Liver (tissue), 9 donors: ENCODE data around the gene BTN2A1. TPM values are rescaled to one million over a fixed set of nuclear protein-coding genes. Genes with fewer than 3 reads are reported as not detected.

Experiments
- DNase-seq: peaks from one replicate; pipeline ENCODE4 v3.0.0-alpha.2; 2017; ENCODE audit warnings: low spot score
- H3K27ac ChIP-seq, 2 donors: one replicate each; pipeline ENCODE4 v1.7.0; 2013; ENCODE audit warnings: inconsistent platforms in 2 of 2, low read length in 2 of 2, control low read depth in 1 of 2, low read depth in 1 of 2, mild to moderate bottlenecking in 1 of 2
- H3K27me3 ChIP-seq, 4 donors: one replicate each; pipeline versions ENCODE4 v1.6.1 to v1.7.0; 2013; ENCODE audit warnings: low read length in 3 of 4, inconsistent platforms in 1 of 4, mild to moderate bottlenecking in 1 of 4, moderate library complexity in 1 of 4; ENCODE audit not compliant: control insufficient read depth in 4 of 4, insufficient read depth in 4 of 4
- H3K36me3 ChIP-seq, 4 donors: one replicate each; pipeline versions ENCODE4 v1.6.1 to v1.7.0; 2013; ENCODE audit warnings: low read length in 3 of 4, mild to moderate bottlenecking in 3 of 4, low read depth in 1 of 4, moderate library complexity in 1 of 4; ENCODE audit not compliant: control insufficient read depth in 4 of 4, insufficient read depth in 3 of 4
- H3K4me1 ChIP-seq, 4 donors: one replicate each; pipeline versions ENCODE4 v1.6.1 to v1.7.0; 2013; ENCODE audit warnings: low read length in 3 of 4, mild to moderate bottlenecking in 3 of 4, moderate library complexity in 1 of 4; ENCODE audit not compliant: control insufficient read depth in 4 of 4, insufficient read depth in 4 of 4
- H3K4me3 ChIP-seq, 3 donors: one replicate each; pipeline versions ENCODE4 v1.6.1 to v1.7.0; 2013; ENCODE audit warnings: low read length in 3 of 3, control low read depth in 1 of 3, low read depth in 1 of 3, mild to moderate bottlenecking in 1 of 3
- H3K9ac ChIP-seq, 2 donors: one replicate each; pipeline ENCODE4 v1.7.0; 2013; ENCODE audit warnings: low read length in 2 of 2, mild to moderate bottlenecking in 2 of 2, moderate library complexity in 2 of 2, control low read depth in 1 of 2, low read depth in 1 of 2
- H3K9me3 ChIP-seq, 4 donors: one replicate each; pipeline versions ENCODE4 v1.6.1 to v1.7.0; 2013; ENCODE audit warnings: low read length in 3 of 4; ENCODE audit not compliant: control insufficient read depth in 4 of 4
- ATF3 ChIP-seq: IDR thresholded peaks from 2 replicates; pipeline ENCODE4 v1.6.1; 2016; ENCODE audit warnings: antibody characterized with exemption
- CTCF ChIP-seq: fragments of 150-350 bp; IDR thresholded peaks from 2 replicates; pipeline ENCODE4 v1.5.1; 2017; ENCODE audit warnings: improper control_type of control experiment, low read depth, low read length; ENCODE audit not compliant: missing input control
- EGR1 ChIP-seq, 2 donors: IDR thresholded peaks; 2 replicates each; pipeline ENCODE4 v1.6.1; 2016 to 2018; ENCODE audit warnings: antibody characterized with exemption in 2 of 2, low read depth in 2 of 2
- FOXA1 ChIP-seq: IDR thresholded peaks from 2 replicates; pipeline ENCODE4 v1.6.1; 2016; ENCODE audit warnings: antibody characterized with exemption
- FOXA2 ChIP-seq: IDR thresholded peaks from 2 replicates; pipeline ENCODE4 v1.6.1; 2016; ENCODE audit warnings: antibody characterized with exemption
- GABPA ChIP-seq, 2 donors: IDR thresholded peaks in 1 of 2; conservative IDR thresholded peaks in 1 of 2; 2 replicates each; pipeline ENCODE4 v1.6.1; 2016; ENCODE audit warnings: antibody characterized with exemption in 2 of 2, mild to moderate bottlenecking in 1 of 2, moderate library complexity in 1 of 2
- HNF4A ChIP-seq, 2 donors: conservative IDR thresholded peaks; 2 replicates each; pipeline ENCODE4 v1.6.1; 2016; ENCODE audit warnings: antibody characterized with exemption in 2 of 2, mild to moderate bottlenecking in 2 of 2
- HNF4G ChIP-seq: IDR thresholded peaks from 2 replicates; pipeline ENCODE4 v1.6.1; 2016; ENCODE audit warnings: antibody characterized with exemption
- JUND ChIP-seq, 2 donors: IDR thresholded peaks; 2 replicates each; pipeline ENCODE4 v1.6.1; 2016; ENCODE audit warnings: antibody characterized with exemption in 2 of 2
- MAX ChIP-seq: IDR thresholded peaks from 2 replicates; pipeline ENCODE4 v1.6.1; 2016; ENCODE audit warnings: antibody characterized with exemption
- NR2F2 ChIP-seq: IDR thresholded peaks from 2 replicates; pipeline ENCODE4 v1.6.1; 2016; ENCODE audit warnings: antibody characterized with exemption
- RAD21 ChIP-seq, 2 donors: IDR thresholded peaks; 2 replicates each; pipeline ENCODE4 v1.6.1; 2016; ENCODE audit warnings: antibody characterized with exemption in 2 of 2, mild to moderate bottlenecking in 2 of 2
- REST ChIP-seq: IDR thresholded peaks from 2 replicates; pipeline ENCODE4 v1.6.1; 2016; ENCODE audit warnings: antibody characterized with exemption, mild to moderate bottlenecking
- SP1 ChIP-seq: IDR thresholded peaks from 2 replicates; pipeline ENCODE4 v1.6.1; 2018; ENCODE audit warnings: antibody characterized with exemption, mild to moderate bottlenecking
- TAF1 ChIP-seq: conservative IDR thresholded peaks from 2 replicates; pipeline ENCODE4 v1.6.1; 2016; ENCODE audit warnings: antibody characterized with exemption, mild to moderate bottlenecking
- YY1 ChIP-seq: IDR thresholded peaks from 2 replicates; pipeline ENCODE4 v1.6.1; 2016; ENCODE audit warnings: antibody characterized with exemption, mild to moderate bottlenecking
- ZBTB33 ChIP-seq: IDR thresholded peaks from 2 replicates; pipeline ENCODE4 v1.6.1; 2016; ENCODE audit warnings: antibody characterized with exemption
- WGBS: extraction: QIAGEN DNeasy Blood & Tissue Kit; methylation state at CpG from one replicate; pipeline ENCODE4 v1.1.7; 2013; 5-methylcytosine and 5-hydroxymethylcytosine counted together
- polyA plus RNA-seq, 2 donors: library from polyadenylated mRNA; stranded (reverse) in 1 of 2; unstranded in 1 of 2; fragments of 200-250 nt in 1 of 2; fragments of >200 nt in 1 of 2; fragmentation: Nextera tagmentation in 1 of 2; extraction: Ambion mirVana in 1 of 2; gene quantifications; one replicate each; pipeline versions ENCODE4 v1.2.1 to v1.2.3, GENCODE V29; 2013 to 2015
- total RNA-seq, 2 donors: library from RNA; depleted of rRNA; stranded (reverse); fragments of >200 nt; gene quantifications; one replicate each; pipeline ENCODE4 v1.2.3, GENCODE V29; 2014
- donor health status: healthy.
- donor health status: healthy.
- donor health status: healthy.
- donor health status: healthy.
- donor health status: healthy.

Gene BTN2A1
- total and polyA plus RNA-seq, 4 donors: 2.7 to 5.9 (median 5.2) TPM

- no peak for TF ChIP-seq HNF4A (conservative IDR thresholded peaks at IDR 0.05)
- no peak for TF ChIP-seq RAD21 (IDR thresholded peaks at IDR 0.05)
- TF ChIP-seq SP1: no peak
- no peak for TF ChIP-seq ATF3
- no peak for TF ChIP-seq TAF1
- TF ChIP-seq YY1: no peak
- TF ChIP-seq FOXA2: no peak
- no peak for TF ChIP-seq CTCF
- no peak for TF ChIP-seq REST
- no peak for TF ChIP-seq FOXA1
- TF ChIP-seq MAX: no peak
- TF ChIP-seq GABPA (IDR thresholded peaks at IDR 0.05 in 1 of 2, conservative IDR thresholded peaks at IDR 0.05 in 1 of 2): no peak
- TF ChIP-seq EGR1 (IDR thresholded peaks at IDR 0.05; ENCODE audit: low read depth in 2 of 2): no peak
- no peak for TF ChIP-seq JUND (IDR thresholded peaks at IDR 0.05)
- TF ChIP-seq HNF4G: no peak
- TF ChIP-seq ZBTB33: no peak
- no peak for TF ChIP-seq NR2F2
- no peaks in the 10 kb centered on the region for H3K9me3 ChIP-seq
- no peak overlapping the region for H3K9ac ChIP-seq
- H3K27ac ChIP-seq: no peak overlapping the region
- 95% methylated on average over 4 of the region's 4 CpGs for WGBS
- peaks cover 0 to 62% (median 55%) of the 10 kb centered on the region in 4 donors for H3K36me3 ChIP-seq
- H3K4me1 ChIP-seq: peaks cover 0 to 11% (median 7%) of the 10 kb centered on the region in 4 donors
- H3K4me3 ChIP-seq: no peak overlapping the region
- no peak for DNase-seq
- no peaks in the 10 kb centered on the region for H3K27me3 ChIP-seq
Observed at GRCh38 chr6:26464014-26464413, 6.3 kb downstream of the BTN2A1 start.
